ENCODE measurements around the gene CHTF18.

DNA sequence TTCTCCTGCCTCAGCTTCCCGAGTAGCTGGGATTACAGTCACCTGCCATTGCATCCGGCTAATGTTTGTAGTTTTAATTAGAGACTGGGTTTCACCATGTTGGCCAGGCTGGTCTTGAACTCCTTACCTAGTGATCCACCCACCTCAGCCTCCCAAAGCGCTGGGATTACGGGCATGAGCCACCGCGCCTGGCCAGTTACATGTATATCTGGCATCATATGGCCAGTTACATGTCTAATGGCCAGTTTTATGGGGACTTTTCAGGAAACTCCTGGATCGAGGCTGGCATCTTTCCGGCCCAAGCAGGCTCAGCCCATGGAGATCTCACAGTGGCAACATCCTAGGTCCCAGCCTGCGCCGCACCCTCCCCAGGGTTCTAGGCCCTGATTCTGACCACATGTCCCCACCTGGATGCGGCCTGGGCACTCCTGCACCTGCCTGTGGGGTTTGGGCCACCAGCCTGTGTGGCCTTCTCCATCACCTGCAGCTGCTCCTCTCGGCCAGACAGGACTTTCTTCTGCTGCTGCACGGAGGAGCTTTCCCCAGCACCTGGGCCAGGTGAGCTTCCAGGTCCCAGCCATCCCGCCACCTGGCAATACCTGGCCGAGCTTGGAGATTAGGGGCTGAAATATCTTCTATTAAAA lies 46.3 kb upstream of the CHTF18 start:
- TF ChIP-seq POLR2A (IDR thresholded peaks at IDR 0.05) = no peak
- no peak for TF ChIP-seq POLR2AphosphoS5 (IDR thresholded peaks at IDR 0.05)
- TF ChIP-seq, protein P1, sequence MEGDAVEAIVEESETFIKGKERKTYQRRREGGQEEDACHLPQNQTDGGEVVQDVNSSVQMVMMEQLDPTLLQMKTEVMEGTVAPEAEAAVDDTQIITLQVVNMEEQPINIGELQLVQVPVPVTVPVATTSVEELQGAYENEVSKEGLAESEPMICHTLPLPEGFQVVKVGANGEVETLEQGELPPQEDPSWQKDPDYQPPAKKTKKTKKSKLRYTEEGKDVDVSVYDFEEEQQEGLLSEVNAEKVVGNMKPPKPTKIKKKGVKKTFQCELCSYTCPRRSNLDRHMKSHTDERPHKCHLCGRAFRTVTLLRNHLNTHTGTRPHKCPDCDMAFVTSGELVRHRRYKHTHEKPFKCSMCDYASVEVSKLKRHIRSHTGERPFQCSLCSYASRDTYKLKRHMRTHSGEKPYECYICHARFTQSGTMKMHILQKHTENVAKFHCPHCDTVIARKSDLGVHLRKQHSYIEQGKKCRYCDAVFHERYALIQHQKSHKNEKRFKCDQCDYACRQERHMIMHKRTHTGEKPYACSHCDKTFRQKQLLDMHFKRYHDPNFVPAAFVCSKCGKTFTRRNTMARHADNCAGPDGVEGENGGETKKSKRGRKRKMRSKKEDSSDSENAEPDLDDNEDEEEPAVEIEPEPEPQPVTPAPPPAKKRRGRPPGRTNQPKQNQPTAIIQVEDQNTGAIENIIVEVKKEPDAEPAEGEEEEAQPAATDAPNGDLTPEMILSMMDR (IDR thresholded peaks at IDR 0.05) = no peak
- no peak for TF ChIP-seq EP300 (IDR thresholded peaks at IDR 0.05)
